DND-41 (cell line): Measurements from ENCODE around the gene ANAPC4.

Source experiments
- CTCF ChIP-seq: IDR thresholded peaks from 2 replicates; pipeline ENCODE4 v1.5.1; 2012; ENCODE audit warnings: borderline replicate concordance, low read length, moderate library complexity, mild to moderate bottlenecking; ENCODE audit not compliant: poor library complexity, severe bottlenecking; ENCODE audit errors: extremely low read depth
- EZH2 ChIP-seq: IDR thresholded peaks from 3 replicates; pipeline ENCODE4 v1.6.1; 2012; ENCODE audit warnings: borderline replicate concordance, low read depth, mild to moderate bottlenecking, moderate library complexity, low read length, inconsistent platforms; ENCODE audit not compliant: severe bottlenecking

GRCh38 chr4:25370242-25370641 lies 6.8 kb upstream of the ANAPC4 start:
- TF ChIP-seq CTCF = no peak
- TF ChIP-seq EZH2 = no peak
